A673 (cell line): ENCODE results near the gene CTIF. TPM values are rescaled to one million over a fixed set of nuclear protein-coding genes. Genes with fewer than 3 reads are reported as not detected.

ENCODE experiments used
- BruUV-seq: library from RNA; stranded (reverse); fragments of 400-500 nt; replicated peaks from 2 replicates; lab custom pipeline; 2021; lab: Mats Ljungman, UMichigan
- CTCF ChIA-PET: fragments of 300-600 bp; sonication (Branson Sonifier 250); formaldehyde crosslinking; loops from one replicate; lab custom pipeline; 2022; ENCODE audit warnings: antibody characterized with exemption; lab: Charles Lee
- POLR2A ChIA-PET: fragments of 300-600 bp; sonication (Branson Sonifier 250); formaldehyde crosslinking; loops from one replicate; lab custom pipeline; 2022; ENCODE audit warnings: antibody characterized with exemption; ENCODE audit not compliant: low non-redundant PET; lab: Charles Lee
- DNase-seq: peaks from one replicate; pipeline ENCODE4 v3.0.0-alpha.2; 2015; ENCODE audit warnings: low spot score
- H3K27ac ChIP-seq: fragments of 200-600 bp; sonication (generic); 2 replicates; pipeline ENCODE4 v1.5.1; 2016; ENCODE audit warnings: mixed run types, low read depth, mild to moderate bottlenecking, mixed read lengths, antibody characterized with exemption, low read length; ENCODE audit not compliant: poor library complexity, severe bottlenecking
- H3K27me3 ChIP-seq: fragments of 200-600 bp; sonication (generic); replicated peaks from 2 replicates; pipeline ENCODE4 v1.6.1; 2017; ENCODE audit warnings: mixed run types, low read depth, mild to moderate bottlenecking, mixed read lengths, antibody characterized with exemption, low read length; ENCODE audit not compliant: insufficient read depth, poor library complexity
- H3K36me3 ChIP-seq: fragments of 200-600 bp; sonication (generic); 2 replicates; pipeline ENCODE4 v1.6.1; 2016; ENCODE audit warnings: mixed run types, mild to moderate bottlenecking, mixed read lengths, antibody characterized with exemption, low read length; ENCODE audit not compliant: insufficient read depth, poor library complexity, severe bottlenecking
- H3K4me1 ChIP-seq: fragments of 200-600 bp; sonication (generic); 2 replicates; pipeline ENCODE4 v1.6.1; 2017; ENCODE audit warnings: mixed run types, mild to moderate bottlenecking, mixed read lengths, antibody characterized with exemption, low read length; ENCODE audit not compliant: insufficient read depth, poor library complexity, severe bottlenecking
- H3K4me3 ChIP-seq: fragments of 200-600 bp; sonication (generic); 2 replicates; pipeline ENCODE4 v1.5.1; 2016; ENCODE audit warnings: low read depth, mixed run types, mild to moderate bottlenecking, mixed read lengths, low read length; ENCODE audit not compliant: poor library complexity, severe bottlenecking
- H3K9me3 ChIP-seq: fragments of 200-600 bp; sonication (generic); 2 replicates; pipeline ENCODE4 v1.6.1; 2016; ENCODE audit warnings: mixed run types, low read depth, mild to moderate bottlenecking, mixed read lengths, antibody characterized with exemption, low read length; ENCODE audit not compliant: poor library complexity, severe bottlenecking
- EZH2 ChIP-seq: fragments of 200-600 bp; sonication (generic); IDR thresholded peaks from 2 replicates; pipeline ENCODE4 v1.6.1; 2017; ENCODE audit warnings: borderline replicate concordance, low read depth, mild to moderate bottlenecking, mixed read lengths, antibody characterized with exemption, low read length; ENCODE audit not compliant: poor library complexity, severe bottlenecking
- intact Hi-C: fragments of 100-400 bp; cut with micrococcal nuclease; formaldehyde crosslinking; loops from one replicate; pipeline ENCODE4 v1.10.0; 2022; ENCODE audit not compliant: unreplicated experiment
- total RNA-seq: library from RNA; stranded (reverse); gene quantifications from 2 replicates; pipeline ENCODE4 v1.2.3, GENCODE V29; 2021
- TF ChIP-seq, protein P1 (sequence below): fragments of 300-800, 200-600 bp; sonication (generic); conservative IDR thresholded peaks from 2 replicates; pipeline ENCODE4 v1.5.1; 2017; ENCODE audit warnings: low read depth, mild to moderate bottlenecking, antibody characterized with exemption, low read length, moderate library complexity, mixed read lengths

CTIF gene
- total RNA-seq, 1 experiment from 2014 or later, result 23.5 TPM

DNA sequence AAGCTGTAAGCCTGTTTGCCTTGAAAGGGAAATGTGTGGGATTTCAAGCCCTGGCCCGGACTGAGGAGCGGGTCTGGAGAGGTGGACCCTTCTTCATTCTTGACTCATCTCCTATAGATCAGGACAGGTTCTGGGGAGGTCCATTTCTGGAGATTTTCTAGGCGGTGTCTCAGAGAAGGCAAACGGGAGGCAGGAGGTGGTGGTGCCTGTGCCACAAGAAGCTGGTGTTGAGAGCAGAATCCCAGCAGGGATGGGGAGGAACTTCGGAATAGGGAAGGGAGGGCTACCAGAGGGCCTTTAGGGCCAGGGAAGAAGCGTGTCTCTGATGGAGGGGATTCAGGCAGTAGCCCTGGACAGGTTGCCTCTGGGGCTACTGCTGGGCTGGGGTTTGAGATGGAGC lies 93.0 kb downstream of the CTIF start:
- Histone ChIP-seq H3K9me3 (no peaks in the 10 kb centered on the region), H3K4me1 (no peaks in the 10 kb centered on the region), H3K27ac (no peak overlapping the region), H3K36me3 (no peaks in the 10 kb centered on the region), H3K4me3 (no peak overlapping the region), H3K27me3 (no peaks in the 10 kb centered on the region)
- DNase-seq, result no peak
- intact Hi-C loops, result no loop called here
- CTCF ChIA-PET, result no interaction called here
- no TSS peak for BruUV-seq
- no peak for TF ChIP-seq EZH2
- TF ChIP-seq, protein P1, sequence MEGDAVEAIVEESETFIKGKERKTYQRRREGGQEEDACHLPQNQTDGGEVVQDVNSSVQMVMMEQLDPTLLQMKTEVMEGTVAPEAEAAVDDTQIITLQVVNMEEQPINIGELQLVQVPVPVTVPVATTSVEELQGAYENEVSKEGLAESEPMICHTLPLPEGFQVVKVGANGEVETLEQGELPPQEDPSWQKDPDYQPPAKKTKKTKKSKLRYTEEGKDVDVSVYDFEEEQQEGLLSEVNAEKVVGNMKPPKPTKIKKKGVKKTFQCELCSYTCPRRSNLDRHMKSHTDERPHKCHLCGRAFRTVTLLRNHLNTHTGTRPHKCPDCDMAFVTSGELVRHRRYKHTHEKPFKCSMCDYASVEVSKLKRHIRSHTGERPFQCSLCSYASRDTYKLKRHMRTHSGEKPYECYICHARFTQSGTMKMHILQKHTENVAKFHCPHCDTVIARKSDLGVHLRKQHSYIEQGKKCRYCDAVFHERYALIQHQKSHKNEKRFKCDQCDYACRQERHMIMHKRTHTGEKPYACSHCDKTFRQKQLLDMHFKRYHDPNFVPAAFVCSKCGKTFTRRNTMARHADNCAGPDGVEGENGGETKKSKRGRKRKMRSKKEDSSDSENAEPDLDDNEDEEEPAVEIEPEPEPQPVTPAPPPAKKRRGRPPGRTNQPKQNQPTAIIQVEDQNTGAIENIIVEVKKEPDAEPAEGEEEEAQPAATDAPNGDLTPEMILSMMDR, result no peak
- POLR2A ChIA-PET, result no interaction called here

GRCh38 chr18:48632676-48633257 lies 93.9 kb downstream of the CTIF start:
- H3K4me3 ChIP-seq, result no peak overlapping the region
- no peak overlapping the region for H3K27ac ChIP-seq
- ChIA-PET POLR2A (no interaction called here), CTCF (no interaction called here)
- TF ChIP-seq, protein P1, result no peak
- TF ChIP-seq EZH2, result no peak
- H3K36me3 ChIP-seq, result no peaks in the 10 kb centered on the region
- no peaks in the 10 kb centered on the region for H3K4me1 ChIP-seq
- DNase-seq, result no peak
- H3K9me3 ChIP-seq, result no peaks in the 10 kb centered on the region
- BruUV-seq, result no TSS peak
- intact Hi-C loops, result no loop called here
- H3K27me3 ChIP-seq, result no peaks in the 10 kb centered on the region

GRCh38 chr18:48634491-48634890 lies 95.7 kb downstream of the CTIF start:
- Histone ChIP-seq H3K9me3 (no peaks in the 10 kb centered on the region), H3K27ac (no peak overlapping the region), H3K4me3 (no peak overlapping the region), H3K27me3 (no peaks in the 10 kb centered on the region), H3K36me3 (no peaks in the 10 kb centered on the region), H3K4me1 (no peaks in the 10 kb centered on the region)
- DNase-seq, result no peak
- intact Hi-C loops, result no loop called here
- ChIA-PET POLR2A (no interaction called here), CTCF (no interaction called here)
- no peak for TF ChIP-seq EZH2
- TF ChIP-seq, protein P1, result no peak
- BruUV-seq, result no TSS peak
